ENCODE measurements around the gene DOK6.
"Not testable (repeated sequence)": the region's sequence is repeated elsewhere in the genome, so short reads cannot be mapped to it uniquely, and the experiment has no call there.

Gene DOK6

GRCh38 chr18:69631281-69631680 lies 230.6 kb downstream of the DOK6 start:
- DNase-seq, result no peak

GRCh38 chr18:69635482-69635881 lies 234.8 kb downstream of the DOK6 start:
- DNase-seq, result no peak

- DNase-seq, result no peak
These were observed 236.0 kb downstream of the DOK6 start for GRCh38 chr18:69636529-69637301.

GRCh38 chr18:69638056-69638455 lies 237.4 kb downstream of the DOK6 start:
- no peak for DNase-seq

GRCh38 chr18:69647702-69648101 lies 247.0 kb downstream of the DOK6 start:
- DNase-seq, result no peak

- DNase-seq, result no peak
These were observed 247.8 kb downstream of the DOK6 start for GRCh38 chr18:69648486-69648885.

- DNase-seq, result no peak
These were observed 249.0 kb downstream of the DOK6 start for GRCh38 chr18:69649684-69650083.

GRCh38 chr18:69651243-69651642 lies 250.6 kb downstream of the DOK6 start:
- no peak for DNase-seq

- no peak for DNase-seq
These were observed 255.1 kb downstream of the DOK6 start for GRCh38 chr18:69655816-69656215.

- no peak for DNase-seq
These were observed 257.4 kb downstream of the DOK6 start for GRCh38 chr18:69658103-69658502.

GRCh38 chr18:69658685-69659084 lies 258.0 kb downstream of the DOK6 start:
- DNase-seq, result no peak

- DNase-seq, result no peak
These were observed 258.5 kb downstream of the DOK6 start for GRCh38 chr18:69659142-69659651.

- not testable (repeated sequence) for DNase-seq
These were observed 261.4 kb downstream of the DOK6 start for GRCh38 chr18:69662090-69662489.

- no peak for DNase-seq
These were observed 263.7 kb downstream of the DOK6 start for GRCh38 chr18:69664399-69664798.

GRCh38 chr18:69674292-69674877 lies 273.7 kb downstream of the DOK6 start:
- DNase-seq, result no peak

GRCh38 chr18:69674966-69675365 lies 274.3 kb downstream of the DOK6 start:
- DNase-seq, result no peak

- no peak for DNase-seq
These were observed 276.9 kb downstream of the DOK6 start for GRCh38 chr18:69677595-69677994.

- DNase-seq, result no peak
These were observed 279.4 kb downstream of the DOK6 start for GRCh38 chr18:69680123-69680522.

GRCh38 chr18:69683176-69683575 lies 282.5 kb downstream of the DOK6 start:
- no peak for DNase-seq

- DNase-seq, result no peak
These were observed 284.1 kb downstream of the DOK6 start for GRCh38 chr18:69684789-69685188.

- no peak for DNase-seq
These were observed 286.2 kb downstream of the DOK6 start for GRCh38 chr18:69686861-69687260.

GRCh38 chr18:69689121-69689759 lies 288.6 kb downstream of the DOK6 start:
- DNase-seq, result no peak

GRCh38 chr18:69691008-69691760 lies 290.5 kb downstream of the DOK6 start:
- DNase-seq, result no peak
